Activated T-helper 1 cell treated with anti-CD3 and anti-CD28 coated beads, Interleukin-12 subunit alpha, Interleukin-12 subunit beta, Interleukin-2, Interleukin-4 antibody, amounts not matched to agents 30 ng/mL and 10 ng/mL and 1 ng/mL, durations not matched to agents 14 hours and 24 hours and 36 hours (primary cell): ENCODE data around the gene TCEAL3. TPM values are rescaled to one million over a fixed set of nuclear protein-coding genes. Genes with fewer than 3 reads are reported as not detected.
"Not testable (repeated sequence)": the region's sequence is repeated elsewhere in the genome, so short reads cannot be mapped to it uniquely, and the experiment has no call there.

Experiments
- DNase-seq: peaks from one replicate; pipeline ENCODE4 v3.0.0; 2021; ENCODE audit warnings: low spot score
- H3K27ac Mint-ChIP-seq: one replicate; pipeline ENCODE4 v1.8.0; 2021; ENCODE audit warnings: mild to moderate bottlenecking, mixed read lengths
- H3K27me3 Mint-ChIP-seq: one replicate; pipeline ENCODE4 v1.8.0; 2022; ENCODE audit warnings: mild to moderate bottlenecking, moderate library complexity, mixed read lengths; ENCODE audit not compliant: insufficient read depth
- H3K36me3 Mint-ChIP-seq: one replicate; pipeline ENCODE4 v1.8.0; 2021; ENCODE audit warnings: low read depth, mixed read lengths
- H3K4me1 Mint-ChIP-seq: one replicate; pipeline ENCODE4 v1.8.0; 2021; ENCODE audit warnings: low read depth, mixed read lengths
- H3K4me3 Mint-ChIP-seq: one replicate; pipeline ENCODE4 v1.8.0; 2021; ENCODE audit warnings: mild to moderate bottlenecking, moderate library complexity, mixed read lengths
- H3K9me3 Mint-ChIP-seq: one replicate; pipeline ENCODE4 v1.8.0; 2021; ENCODE audit warnings: mixed read lengths
- intact Hi-C: fragments of 100-400 bp; cut with micrococcal nuclease; formaldehyde crosslinking; loops from one replicate; pipeline ENCODE4 v1.15.1; 2024
- total RNA-seq: library from RNA; stranded (reverse); gene quantifications from 2 replicates; pipeline ENCODE4 v1.2.3, GENCODE V29; 2022

The TCEAL3 gene
- total RNA-seq, 1 donor from 2014 or later: 0.23 TPM

DNA sequence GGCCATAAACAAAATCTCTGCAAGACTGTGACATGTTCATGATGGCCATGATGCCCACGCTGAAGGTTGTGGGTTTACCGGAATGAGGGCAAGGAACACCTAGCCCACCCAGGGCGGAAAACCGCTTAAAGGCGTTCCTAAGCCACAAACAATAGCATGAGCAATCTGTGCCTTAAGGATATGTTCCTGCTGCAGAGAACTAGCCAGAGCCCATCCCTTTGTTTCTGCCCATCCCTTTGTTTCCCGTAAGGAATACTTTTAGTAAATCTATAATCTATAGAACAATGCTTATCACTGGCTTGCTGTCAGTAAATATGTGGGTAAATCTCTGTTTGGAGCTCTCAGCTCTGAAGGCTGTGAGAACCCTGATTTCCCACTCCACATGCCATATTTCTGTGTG is 12.6 kb upstream of the TCEAL3 start:
- H3K4me1 Mint-ChIP-seq, DNase-seq, H3K27me3 Mint-ChIP-seq, H3K36me3 Mint-ChIP-seq, H3K4me3 Mint-ChIP-seq, H3K27ac Mint-ChIP-seq, H3K9me3 Mint-ChIP-seq, intact Hi-C loops: not testable (repeated sequence)

DNA sequence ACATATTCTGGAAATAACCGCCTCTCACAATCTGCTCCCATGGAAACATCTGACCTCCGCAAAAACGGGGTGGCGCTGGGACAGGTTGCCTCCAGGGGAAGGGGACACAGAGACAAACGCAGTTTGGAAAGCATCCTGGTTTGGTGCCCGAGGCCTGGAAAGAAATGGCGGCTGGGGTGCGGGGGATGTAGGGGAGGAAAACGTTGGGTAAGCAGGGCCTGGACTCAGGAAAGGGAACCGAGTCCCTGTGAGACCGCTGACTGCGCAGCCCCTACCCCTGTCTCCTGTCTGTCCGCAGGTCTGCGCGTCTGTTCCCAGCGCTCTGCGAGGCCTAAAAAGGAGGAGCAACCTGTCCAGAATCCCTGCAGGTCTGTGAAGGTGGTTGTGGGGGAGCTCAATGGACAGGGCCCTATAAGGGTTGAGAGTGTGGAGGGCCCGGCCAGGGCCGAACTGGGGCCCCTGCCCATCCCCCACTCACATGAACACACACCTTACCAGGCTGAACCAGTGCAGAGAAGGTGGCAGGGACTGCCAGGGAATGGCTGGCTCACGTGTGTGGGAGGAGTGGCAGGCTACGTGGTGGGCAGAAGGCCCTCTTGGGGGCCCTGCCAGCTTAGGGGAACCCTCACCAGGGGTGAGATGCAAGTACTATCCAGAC is 672 bp downstream of the TCEAL3 start:
- DNase-seq: no peak
- Mint-ChIP-seq H3K4me1 (no peaks in the 10 kb centered on the region), H3K27me3 (peaks cover 16% of the 10 kb centered on the region), H3K27ac (no peak overlapping the region), H3K36me3 (no peaks in the 10 kb centered on the region), H3K4me3 (peak overlapping the region; percentile 7), H3K9me3 (no peaks in the 10 kb centered on the region)
- intact Hi-C loops: no loop called here

DNA sequence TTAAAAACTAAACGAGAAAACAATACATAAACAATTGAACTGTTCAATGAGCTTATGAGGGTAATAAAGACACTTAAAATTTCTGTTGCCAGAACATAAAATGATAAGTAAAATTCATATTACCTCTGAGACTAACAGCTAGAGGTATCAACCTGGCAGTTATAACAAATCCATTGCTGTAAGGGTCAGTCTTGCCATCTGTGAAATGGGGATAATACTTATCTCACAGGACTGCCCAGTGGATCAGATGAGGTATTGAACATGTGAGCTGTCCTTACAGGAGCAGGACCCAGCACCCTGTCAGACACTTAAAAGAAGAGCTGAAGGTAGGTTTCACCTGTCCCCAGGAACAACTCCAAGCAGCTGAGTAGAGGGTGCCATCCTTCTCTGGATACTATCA is 2.5 kb downstream of the TCEAL3 start:
- intact Hi-C loops: no loop called here
- Mint-ChIP-seq H3K36me3 (no peaks in the 10 kb centered on the region), H3K27me3 (peaks cover 16% of the 10 kb centered on the region), H3K27ac (no peak overlapping the region), H3K4me1 (no peaks in the 10 kb centered on the region), H3K4me3 (no peak overlapping the region), H3K9me3 (no peaks in the 10 kb centered on the region)
- no peak for DNase-seq

DNA sequence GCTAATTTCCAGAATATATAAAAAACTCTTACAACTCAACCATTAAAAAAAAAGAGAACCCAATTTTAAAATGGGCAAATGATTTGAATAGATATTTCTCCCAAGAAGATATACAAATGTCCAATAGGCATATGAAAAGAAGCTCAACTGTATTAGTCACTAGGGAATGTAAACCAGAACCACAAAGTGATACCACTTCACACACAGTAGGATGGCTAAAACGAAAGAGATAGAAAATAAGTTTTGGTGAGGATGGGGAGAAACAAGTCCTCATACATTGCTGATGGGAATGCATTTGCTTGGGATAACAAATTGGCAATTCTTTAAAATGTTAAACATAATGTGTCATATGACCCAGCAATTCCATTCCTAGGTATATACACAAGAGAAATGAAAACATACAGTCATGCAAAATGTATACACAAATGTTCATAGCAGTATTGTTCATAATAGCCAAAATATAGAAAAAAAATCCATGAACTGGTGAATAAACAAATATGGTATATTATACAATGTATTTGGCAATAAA is 5.7 kb downstream of the TCEAL3 start:
- Mint-ChIP-seq H3K36me3 (no peaks in the 10 kb centered on the region), H3K27me3 (peaks cover 5% of the 10 kb centered on the region), H3K27ac (no peak overlapping the region), H3K9me3 (no peaks in the 10 kb centered on the region), H3K4me3 (no peak overlapping the region), H3K4me1 (no peaks in the 10 kb centered on the region)
- intact Hi-C loops: no loop called here
- no peak for DNase-seq

DNA sequence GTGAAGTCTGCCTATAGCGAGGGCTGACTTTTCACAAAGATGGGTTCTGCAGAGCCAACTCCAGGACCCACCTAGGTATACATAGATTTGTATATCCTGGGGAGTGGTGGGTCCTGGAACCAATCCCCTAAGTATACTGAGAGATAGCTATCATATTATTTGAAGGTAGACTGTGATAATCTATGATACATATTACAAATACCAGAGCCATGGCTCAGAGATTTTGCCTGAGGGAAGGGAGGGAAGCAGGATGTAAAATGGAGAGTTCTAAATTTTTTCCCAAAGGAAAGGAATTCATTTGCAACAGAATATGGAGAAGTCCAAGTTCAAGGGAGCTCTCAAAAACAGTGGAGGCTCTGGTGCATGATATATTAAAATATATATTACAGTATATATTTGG is 7.2 kb downstream of the TCEAL3 start:
- Mint-ChIP-seq H3K27me3 (peaks cover 2% of the 10 kb centered on the region), H3K27ac (no peak overlapping the region), H3K36me3 (no peaks in the 10 kb centered on the region), H3K4me1 (no peaks in the 10 kb centered on the region), H3K9me3 (no peaks in the 10 kb centered on the region), H3K4me3 (no peak overlapping the region)
- no peak for DNase-seq
- intact Hi-C loops: no loop called here

DNA sequence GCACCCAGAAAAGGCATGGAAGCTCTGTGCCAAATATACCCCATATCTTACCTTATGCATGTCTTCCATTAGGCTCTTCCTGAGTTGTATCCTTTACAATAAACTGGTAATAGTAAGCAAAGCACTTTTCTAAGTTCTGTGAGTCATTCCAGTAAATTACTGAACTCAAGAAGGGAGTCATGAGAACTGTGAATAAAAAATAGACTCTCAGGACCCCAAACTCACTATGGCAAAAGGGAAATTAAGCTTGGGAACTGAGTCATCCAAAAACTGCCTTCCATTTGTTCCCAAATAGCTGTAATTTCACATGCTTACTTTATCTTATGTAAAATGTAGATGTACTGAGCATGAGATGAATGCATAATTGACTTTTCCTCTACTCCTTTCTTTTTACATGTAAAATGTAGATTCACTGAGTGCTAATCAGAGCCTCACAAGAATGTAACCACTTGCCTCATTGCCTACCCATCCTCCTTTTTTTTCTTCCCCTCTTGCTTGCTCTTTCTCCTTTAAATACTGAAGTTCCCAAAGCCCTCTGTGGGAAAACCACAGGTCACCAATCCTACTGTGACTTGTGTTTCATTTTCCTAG is 8.1 kb downstream of the TCEAL3 start:
- no peaks in the 10 kb centered on the region for H3K27me3 Mint-ChIP-seq
- no peaks in the 10 kb centered on the region for H3K36me3 Mint-ChIP-seq
- no peak for DNase-seq
- no peak overlapping the region for H3K4me3 Mint-ChIP-seq
- no peaks in the 10 kb centered on the region for H3K9me3 Mint-ChIP-seq
- no peak overlapping the region for H3K27ac Mint-ChIP-seq
- intact Hi-C loops: no loop called here
- H3K4me1 Mint-ChIP-seq: no peaks in the 10 kb centered on the region

DNA sequence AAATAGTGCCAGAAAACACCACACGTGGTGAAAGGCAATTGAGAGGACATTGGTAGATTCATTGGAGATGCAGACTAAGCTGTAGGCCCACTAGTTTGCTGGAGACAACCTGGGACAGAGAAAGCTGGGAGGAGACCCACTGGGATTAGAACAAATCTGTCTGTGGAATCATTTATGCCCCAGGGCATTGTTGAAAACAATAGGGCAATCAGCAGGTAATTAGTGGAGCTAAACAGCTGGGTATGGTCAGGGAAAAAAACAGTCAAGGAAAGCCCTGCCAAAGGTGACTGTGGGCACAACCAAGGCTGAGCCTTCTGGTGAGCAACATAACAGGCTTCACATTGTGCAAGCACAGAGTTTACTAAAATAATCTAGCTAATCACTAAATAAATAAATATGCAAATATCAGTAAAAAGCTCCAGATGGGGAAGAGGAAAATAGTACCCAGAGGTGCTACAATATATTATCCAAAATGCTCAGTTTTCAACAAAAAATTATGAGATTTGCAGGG is 9.0 kb downstream of the TCEAL3 start:
- Mint-ChIP-seq H3K27me3 (no peaks in the 10 kb centered on the region), H3K9me3 (no peaks in the 10 kb centered on the region), H3K4me1 (no peaks in the 10 kb centered on the region), H3K27ac (no peak overlapping the region), H3K4me3 (no peak overlapping the region), H3K36me3 (no peaks in the 10 kb centered on the region)
- intact Hi-C loops: no loop called here
- DNase-seq: no peak

DNA sequence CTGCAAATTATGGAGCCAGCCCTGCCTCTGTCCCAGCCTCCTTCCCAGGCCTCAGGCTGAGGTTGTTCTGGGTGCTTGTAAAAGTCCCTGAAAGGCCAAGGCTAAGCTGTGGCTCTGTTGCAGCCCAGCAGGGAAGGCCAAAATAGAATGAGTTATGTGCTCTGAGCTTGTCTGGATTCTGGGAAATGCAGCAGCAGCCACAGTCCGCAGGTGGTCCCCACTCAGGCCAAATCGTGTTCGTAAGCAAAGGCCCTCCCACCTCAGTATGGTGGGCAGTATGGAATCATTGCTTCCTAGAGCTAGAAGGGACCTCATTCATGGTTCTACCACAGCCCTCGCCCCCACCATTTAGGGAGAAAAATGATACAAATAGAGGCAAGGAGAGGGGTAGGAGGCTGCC is 16.3 kb downstream of the TCEAL3 start:
- Mint-ChIP-seq H3K4me3 (no peak overlapping the region), H3K9me3 (no peaks in the 10 kb centered on the region), H3K27ac (no peak overlapping the region), H3K4me1 (peaks cover 8% of the 10 kb centered on the region), H3K27me3 (no peaks in the 10 kb centered on the region), H3K36me3 (no peaks in the 10 kb centered on the region)
- no peak for DNase-seq
- intact Hi-C loops: no loop called here

DNA sequence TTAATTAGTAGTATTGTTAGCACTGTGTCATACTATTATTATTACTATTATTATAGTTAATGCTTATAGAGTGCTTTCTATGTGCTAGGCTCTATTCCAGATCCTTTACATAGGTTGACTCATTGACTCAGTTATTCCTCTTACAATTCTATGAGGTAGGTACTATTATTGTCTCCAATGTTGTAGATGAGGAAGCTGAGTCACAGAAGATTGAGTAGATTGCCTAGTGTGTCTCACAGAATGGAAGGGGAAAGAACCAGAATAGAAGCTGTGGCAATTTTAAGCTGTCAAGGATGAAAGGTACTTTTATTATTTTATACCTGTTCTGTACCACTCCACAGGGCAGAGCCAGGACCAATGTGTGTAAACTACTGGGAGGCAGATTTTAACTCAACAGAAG is 19.1 kb downstream of the TCEAL3 start:
- intact Hi-C loops: loop anchor here (5.0 kb wide), 1 partner anchor 55 kb away; no protein-coding TSS in a partner anchor

DNA sequence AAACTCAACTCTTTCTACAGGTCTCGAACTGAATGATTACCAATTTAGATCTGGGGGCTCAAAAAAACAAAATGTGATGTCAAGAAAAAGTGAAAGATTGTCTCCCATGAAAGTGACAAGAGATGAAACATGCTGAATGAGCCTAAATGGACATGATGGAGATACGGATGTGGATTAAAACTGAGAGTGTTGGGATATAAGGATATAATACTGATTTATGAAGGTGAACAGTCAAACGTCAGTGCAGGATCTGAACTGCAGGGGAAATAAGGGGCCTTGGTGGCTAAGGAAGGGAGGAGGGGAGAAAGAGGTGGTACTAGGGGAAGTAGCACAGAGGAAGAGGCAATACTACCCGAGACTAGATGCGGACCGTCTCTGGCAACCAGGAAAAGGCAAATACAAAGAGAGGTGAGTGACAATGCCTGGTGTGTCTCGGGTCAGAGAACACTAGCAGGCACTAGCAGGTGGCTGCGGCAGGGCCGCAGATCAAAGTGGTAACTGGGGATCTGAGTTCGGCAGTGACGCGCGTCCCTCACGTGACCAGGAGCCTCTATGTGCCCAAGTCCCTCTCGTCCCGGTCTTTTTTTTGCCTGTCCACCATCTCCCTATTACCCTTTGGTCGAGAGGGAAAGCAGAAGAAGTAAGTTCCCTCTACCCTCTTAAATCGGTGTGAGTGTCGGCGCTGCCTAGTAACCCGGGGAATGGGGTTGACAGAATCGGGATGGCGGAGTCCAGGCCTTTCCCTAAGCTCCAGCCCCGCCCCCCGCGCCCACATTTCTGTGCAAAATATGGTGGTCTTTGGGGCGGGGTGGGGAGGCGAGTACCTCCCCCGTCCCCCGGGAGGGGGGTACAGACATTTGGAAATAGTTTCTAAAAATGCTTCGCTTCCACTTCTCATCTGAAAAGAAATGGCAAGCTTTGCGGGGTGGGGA is 20.9 kb downstream of the TCEAL3 start, which contains the start of gene TCEAL1:
Gene TCEAL1 (plus strand): TSS at position 590 of the 932 bp plus-strand sequence. CDS start 942 bp downstream, outside the sequence.
- DNase-seq: no peak
- Mint-ChIP-seq H3K36me3 (peaks cover 1% of the 10 kb centered on the region), H3K4me3 (peak within 1 kb of the TSS; percentile 85), H3K27ac (peak within 1 kb of the TSS; percentile 34), H3K4me1 (peaks cover 16% of the 10 kb centered on the region), H3K27me3 (no peaks in the 10 kb centered on the region), H3K9me3 (no peaks in the 10 kb centered on the region)
- intact Hi-C loops: loop anchor here (5.0 kb wide), 1 partner anchor 54 kb away; no protein-coding TSS in a partner anchor

More for the DNA sequence above, 19.1 kb downstream of the TCEAL3 start:
- no peak for DNase-seq
- Mint-ChIP-seq H3K4me3 (no peak overlapping the region), H3K27ac (no peak overlapping the region), H3K27me3 (no peaks in the 10 kb centered on the region), H3K4me1 (peaks cover 16% of the 10 kb centered on the region), H3K9me3 (no peaks in the 10 kb centered on the region), H3K36me3 (peaks cover 1% of the 10 kb centered on the region)

DNA sequence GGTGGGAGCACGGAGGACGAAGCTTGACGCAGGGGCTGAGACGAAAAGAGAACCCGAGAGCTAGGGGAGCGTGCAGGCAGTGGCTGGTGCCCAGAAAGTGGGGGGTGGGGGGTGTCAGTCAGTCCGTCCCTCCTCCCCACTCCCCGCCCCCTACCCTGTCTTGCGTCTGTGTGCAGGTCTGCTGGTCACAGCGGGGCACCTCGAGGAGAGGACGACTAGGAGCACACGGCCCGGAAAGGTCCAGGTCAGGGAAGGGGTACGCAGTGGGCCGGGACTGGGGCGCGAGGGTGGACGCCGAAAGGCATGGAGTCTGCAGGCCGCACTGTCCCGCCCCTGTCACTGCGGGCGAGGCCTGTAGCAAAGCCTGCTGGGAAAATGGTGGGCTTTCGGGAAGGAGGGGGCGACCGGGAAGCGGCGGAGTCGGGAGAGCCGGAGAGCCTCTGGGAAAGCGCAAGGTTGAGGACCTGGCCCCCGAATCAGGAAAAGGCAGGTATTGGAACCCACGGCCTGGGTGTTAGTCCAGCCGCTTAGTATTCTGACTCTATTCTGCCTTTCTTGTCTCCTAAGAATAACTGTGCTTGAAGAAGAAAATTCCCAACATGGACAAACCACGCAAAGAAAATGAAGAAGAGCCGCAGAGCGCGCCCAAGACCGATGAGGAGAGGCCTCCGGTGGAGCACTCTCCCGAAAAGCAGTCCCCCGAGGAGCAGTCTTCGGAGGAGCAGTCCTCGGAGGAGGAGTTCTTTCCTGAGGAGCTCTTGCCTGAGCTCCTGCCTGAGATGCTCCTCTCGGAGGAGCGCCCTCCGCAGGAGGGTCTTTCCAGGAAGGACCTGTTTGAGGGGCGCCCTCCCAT is 21.8 kb downstream of the TCEAL3 start:
- no peak for DNase-seq
- peaks cover 1% of the 10 kb centered on the region for H3K36me3 Mint-ChIP-seq
- H3K27ac Mint-ChIP-seq: peak overlapping the region; percentile 34
- peak overlapping the region; percentile 85 for H3K4me3 Mint-ChIP-seq
- H3K9me3 Mint-ChIP-seq: no peaks in the 10 kb centered on the region
- intact Hi-C loops: loop anchor here (5.0 kb wide), 1 partner anchor 53 kb away; no protein-coding TSS in a partner anchor
- peaks cover 16% of the 10 kb centered on the region for H3K4me1 Mint-ChIP-seq
- H3K27me3 Mint-ChIP-seq: no peaks in the 10 kb centered on the region

DNA sequence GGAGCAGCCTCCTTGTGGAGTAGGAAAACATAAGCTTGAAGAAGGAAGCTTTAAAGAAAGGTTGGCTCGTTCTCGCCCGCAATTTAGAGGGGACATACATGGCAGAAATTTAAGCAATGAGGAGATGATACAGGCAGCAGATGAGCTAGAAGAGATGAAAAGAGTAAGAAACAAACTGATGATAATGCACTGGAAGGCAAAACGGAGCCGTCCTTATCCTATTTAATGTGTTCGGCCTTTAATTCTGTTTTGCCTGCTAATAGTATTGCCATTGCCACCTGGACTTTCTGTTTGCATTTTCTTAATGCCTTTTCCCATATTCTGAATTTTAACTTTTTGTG is 22.4 kb downstream of the TCEAL3 start:
- H3K4me1 Mint-ChIP-seq: peaks cover 16% of the 10 kb centered on the region
- peak overlapping the region; percentile 85 for H3K4me3 Mint-ChIP-seq
- no peak overlapping the region for H3K27ac Mint-ChIP-seq
- no peaks in the 10 kb centered on the region for H3K27me3 Mint-ChIP-seq
- H3K9me3 Mint-ChIP-seq: no peaks in the 10 kb centered on the region
- no peak for DNase-seq
- H3K36me3 Mint-ChIP-seq: peaks cover 1% of the 10 kb centered on the region
- intact Hi-C loops: no loop called here
